ENCODE results near the gene ITPRID1.

Gene ITPRID1

DNA sequence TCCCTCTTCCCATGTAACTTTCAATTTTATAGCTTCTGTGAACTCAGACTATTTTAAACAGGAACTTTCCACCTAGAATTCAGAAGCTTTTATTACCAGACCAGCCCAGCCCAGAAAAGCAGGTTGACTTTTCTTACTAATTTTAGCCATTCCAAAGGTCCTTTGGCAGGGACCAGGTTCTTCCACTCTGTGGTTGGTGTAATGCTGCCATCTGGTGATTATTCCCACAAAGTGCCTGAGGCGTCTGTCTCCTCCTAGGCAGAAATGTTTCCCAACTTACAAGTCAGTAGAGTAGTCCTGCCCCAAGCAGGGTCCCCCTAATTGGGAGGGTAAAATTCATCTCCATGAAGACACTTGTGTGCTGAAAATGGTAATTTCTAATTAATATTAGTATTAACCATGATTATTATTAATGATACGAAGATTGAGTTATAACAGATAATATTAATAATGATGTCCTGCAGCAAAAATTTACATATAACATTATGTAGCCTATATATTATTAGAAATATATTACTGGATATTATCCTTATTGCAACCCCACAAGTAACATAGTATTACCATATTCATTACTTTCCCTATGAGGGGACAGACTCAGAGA is 120.1 kb downstream of the ITPRID1 start:
- no peak for DNase-seq (ENCODE audit: low read depth in 2 of 2)

DNA sequence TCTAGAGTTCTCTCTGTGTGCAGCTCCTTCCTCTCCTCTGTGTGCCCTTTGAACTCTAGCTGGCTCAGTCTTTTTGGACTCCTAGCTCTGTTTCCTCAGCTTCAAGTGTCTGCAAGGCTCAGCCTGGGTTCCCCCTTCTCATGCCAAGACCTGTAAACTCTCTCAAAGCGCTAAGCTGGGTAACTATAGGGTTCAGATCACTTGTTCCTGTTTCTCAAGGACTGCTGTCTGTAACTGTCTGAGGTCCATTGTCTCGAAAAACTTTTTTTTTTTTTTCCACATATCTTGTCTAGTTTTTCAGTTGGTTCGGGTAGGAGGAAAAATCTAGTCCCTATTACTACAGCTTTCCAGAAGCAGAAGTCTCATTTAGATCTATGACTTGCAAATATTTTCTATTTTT is 126.5 kb downstream of the ITPRID1 start:
- DNase-seq (ENCODE audit: low read depth in 2 of 2) = no peak

DNA sequence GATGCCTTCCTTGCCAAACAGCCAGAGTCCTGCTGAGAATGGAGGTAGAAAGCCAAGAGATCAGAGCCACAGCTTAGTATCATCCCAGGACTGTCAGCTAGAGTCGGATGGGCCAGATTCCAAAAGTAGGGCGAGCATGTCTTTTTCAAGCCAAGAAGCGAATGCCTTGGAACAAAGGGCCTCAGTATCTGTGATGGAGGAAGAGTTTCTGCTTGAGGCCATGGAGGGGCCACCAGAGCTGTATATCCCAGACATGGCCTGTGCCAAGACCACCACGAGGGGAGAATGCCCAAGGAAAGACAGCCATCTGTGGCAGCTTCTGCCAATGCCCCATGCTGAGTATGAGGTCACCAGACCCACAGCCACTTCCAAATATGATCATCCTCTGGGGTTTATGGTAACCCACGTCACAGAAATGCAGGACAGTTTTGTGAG is 128.8 kb downstream of the ITPRID1 start:
- no peak for DNase-seq (ENCODE audit: low read depth in 2 of 2)

DNA sequence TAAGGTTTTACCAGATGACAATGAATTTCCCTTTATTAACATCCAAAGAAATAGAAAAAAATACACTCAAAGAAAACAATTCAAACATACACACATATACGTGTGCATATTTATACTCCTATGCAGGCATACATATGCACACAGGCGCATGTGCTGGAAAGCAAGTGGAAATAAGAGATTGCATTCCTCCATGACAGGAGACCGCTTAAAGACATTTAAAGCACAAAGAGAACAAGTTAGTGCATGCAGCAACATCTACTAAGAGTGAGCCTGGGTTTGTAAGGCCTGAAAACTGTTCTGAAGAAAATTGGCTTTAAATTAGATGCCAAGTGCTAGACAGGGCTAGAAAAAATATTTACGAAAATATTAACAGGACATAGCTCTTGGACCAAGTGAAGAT is 133.1 kb downstream of the ITPRID1 start:
- DNase-seq (ENCODE audit: low read depth in 2 of 2) = no peak

DNA sequence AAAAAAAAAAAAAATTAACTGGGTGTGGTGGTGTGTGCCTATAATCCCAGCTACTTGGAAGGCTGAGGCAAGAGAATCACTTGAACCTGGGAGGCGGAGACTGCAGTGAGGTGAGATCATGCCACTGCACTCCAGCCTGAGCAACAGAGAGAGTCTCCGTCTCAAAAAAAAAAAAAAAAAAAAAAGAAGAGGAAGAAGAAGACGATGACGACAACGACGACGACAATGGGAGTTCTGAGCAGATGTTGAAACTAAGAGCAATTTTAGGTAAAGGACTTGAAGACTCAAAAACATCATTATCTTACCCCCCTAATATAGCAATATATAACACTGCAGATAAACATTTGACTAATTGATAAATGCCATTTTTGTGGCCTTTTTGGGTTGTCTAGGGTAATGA is 133.6 kb downstream of the ITPRID1 start:
- DNase-seq (ENCODE audit: low read depth in 2 of 2) = no peak

DNA sequence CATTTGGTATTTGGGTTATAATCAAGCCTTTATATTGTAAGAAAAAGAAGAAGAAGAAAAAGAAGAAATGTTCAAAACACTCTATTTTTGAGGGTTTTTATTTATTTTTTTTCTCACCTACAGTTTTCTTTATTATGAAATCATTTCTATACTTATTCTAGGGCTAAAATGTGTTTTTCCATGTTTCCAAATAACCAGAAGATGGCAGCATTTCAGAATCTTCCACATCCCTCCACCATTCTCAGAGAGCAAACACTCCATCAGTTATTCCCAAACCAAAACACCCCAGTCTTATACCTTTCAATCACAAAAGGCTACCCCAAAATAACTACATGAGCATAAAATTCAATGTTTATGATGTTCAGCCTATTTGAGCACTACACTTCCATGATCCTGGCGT is 134.4 kb downstream of the ITPRID1 start:
- no peak for DNase-seq (ENCODE audit: low read depth in 2 of 2)

DNA sequence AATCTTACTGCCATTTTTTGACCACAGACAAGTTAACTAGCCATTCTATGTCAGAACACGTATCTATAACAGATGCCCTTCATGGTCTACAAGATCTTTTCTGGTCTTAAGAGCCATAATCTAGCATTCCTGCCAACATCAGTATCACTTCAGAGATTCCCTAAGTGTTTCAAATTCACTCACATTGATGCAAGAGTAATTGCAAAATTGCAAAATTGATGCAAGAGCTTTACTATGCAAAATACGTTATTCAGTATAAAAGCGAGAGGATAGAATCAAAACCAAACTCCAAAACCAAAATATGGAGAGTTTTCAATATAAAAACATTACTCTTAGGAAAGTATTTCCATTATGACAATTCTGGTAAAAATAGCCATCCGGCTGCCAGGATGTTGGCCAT is 135.0 kb downstream of the ITPRID1 start:
- no peak for DNase-seq (ENCODE audit: low read depth in 2 of 2)

DNA sequence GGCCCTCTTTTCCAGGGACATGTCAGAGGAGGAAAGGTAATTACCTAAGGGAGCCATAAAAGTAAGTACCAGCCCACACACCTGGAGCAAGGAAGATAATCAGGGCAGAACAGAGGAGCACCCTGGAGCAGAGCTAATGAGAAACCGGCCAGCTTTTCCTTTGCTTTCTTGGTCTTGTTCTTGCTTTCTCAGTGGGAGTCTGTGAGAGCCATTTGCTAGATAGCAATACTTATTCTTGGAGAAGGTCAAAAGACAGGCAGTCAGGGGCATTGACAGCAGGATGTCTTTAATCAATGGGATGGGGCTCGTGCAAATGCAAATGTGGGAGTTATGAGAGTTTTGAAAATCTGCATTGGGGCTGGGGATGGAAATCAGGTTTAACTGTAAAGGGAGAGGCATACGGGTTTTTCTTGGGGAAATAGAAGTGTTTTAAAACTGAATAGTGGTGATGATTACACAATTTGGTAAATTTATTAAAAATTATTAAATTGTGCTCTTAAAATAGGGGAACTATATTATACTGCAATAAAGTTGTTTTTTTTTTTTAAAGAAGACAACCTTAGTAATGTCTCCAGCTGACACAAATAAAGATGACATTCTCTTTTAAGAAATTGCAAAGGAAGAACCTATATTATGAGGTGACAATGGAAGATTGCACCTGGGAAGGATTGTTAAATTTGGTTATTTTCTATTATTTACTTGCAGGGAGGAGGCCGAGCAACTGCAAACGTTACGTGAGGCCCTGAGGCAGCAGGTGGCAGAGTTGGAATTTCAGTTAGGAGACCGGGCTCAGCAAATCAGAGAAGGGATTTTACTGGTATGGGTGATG is 137.6 kb downstream of the ITPRID1 start:
- DNase-seq (ENCODE audit: low read depth in 2 of 2) = no peak

DNA sequence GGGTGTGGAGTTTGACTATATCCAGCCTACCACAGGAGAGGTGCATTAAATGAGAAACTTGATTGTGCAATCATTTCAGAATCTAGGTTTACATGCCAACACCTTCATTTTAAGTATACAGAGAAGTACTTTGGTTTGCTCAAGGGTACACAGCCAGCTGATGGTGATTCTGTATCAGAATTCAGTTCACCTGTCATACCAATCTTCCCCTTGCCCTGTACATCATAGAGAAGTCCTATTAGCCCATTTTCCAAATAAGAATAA is 138.1 kb downstream of the ITPRID1 start:
- DNase-seq (ENCODE audit: low read depth in 2 of 2) = no peak

DNA sequence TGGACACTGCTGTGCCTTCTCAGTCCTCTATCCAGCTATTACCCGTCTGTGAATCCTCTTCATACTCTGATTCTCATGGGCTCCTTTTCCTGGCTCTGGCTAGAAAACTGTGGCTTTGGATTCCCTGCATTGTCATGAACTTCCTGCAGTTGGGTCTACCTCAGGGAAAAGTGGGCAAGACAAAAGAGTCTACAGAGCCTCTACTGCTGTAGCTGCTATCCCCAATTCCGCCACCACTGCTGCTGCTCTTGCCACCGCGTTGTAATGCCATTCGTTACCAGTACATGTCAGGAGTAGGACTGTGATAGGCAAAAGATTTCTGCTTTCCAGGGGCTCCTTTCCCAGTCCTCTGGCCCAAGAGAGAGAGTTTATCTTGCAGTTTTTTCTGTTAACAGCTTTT is 149.2 kb downstream of the ITPRID1 start:
- DNase-seq (ENCODE audit: low read depth in 2 of 2) = no peak

DNA sequence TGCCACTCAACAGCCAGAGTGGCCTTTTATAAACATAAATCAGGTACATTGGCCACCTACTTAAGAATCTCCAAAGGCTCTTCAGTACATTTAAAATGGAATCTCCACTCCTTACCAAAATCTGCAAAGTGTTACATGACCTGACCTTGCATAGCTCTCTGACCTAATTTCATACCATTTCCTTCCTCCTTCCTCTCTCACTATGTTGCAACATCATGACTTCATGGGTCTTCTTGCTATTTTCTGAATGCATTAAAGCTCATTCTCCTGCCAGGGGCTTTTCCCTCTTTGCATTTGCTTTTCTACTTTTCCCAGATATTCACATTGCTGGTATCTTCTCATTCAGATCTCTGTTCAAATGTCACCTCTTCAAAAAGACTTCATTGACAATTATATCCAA is 151.0 kb downstream of the ITPRID1 start:
- no peak for DNase-seq (ENCODE audit: low read depth in 2 of 2)

DNA sequence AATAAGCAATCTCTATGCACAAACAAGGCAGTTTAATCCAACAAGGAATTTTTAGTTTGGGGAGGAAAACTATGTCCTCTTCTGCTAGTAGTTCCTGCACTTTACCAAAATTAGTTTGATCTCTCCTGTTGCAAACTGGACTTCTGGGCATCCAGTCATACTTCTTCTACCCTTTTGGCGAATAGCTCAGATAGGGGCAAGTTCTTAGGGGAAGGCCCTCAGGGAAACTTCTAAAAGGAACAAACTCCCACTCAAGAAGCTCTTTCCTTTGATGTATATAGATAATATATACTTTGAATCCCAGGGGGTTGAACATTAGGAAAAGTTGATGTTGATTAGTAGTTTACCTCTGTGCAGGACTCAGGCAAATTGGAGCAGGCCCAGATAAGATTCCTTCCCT is 151.7 kb downstream of the ITPRID1 start:
- DNase-seq (ENCODE audit: low read depth in 2 of 2) = no peak

DNA sequence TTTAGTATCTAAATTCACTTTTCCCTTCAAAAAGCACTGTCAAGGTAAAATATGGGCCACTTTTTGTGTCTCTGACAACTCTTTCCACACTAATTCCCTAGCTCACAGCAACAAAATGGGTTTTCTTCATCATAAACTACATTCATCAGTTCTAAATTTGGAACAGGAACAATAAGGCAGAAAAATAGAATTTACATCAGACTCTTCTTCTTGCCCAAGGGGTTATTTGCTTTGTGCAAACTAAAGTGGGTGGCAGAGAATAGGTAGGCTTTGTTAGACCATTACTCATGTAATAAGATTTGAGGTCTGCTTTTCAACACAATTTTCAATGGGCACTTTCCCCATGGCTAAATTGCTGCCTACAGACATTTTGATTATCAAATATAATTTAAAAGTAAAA is 155.6 kb downstream of the ITPRID1 start:
- DNase-seq (ENCODE audit: low read depth in 2 of 2) = no peak

DNA sequence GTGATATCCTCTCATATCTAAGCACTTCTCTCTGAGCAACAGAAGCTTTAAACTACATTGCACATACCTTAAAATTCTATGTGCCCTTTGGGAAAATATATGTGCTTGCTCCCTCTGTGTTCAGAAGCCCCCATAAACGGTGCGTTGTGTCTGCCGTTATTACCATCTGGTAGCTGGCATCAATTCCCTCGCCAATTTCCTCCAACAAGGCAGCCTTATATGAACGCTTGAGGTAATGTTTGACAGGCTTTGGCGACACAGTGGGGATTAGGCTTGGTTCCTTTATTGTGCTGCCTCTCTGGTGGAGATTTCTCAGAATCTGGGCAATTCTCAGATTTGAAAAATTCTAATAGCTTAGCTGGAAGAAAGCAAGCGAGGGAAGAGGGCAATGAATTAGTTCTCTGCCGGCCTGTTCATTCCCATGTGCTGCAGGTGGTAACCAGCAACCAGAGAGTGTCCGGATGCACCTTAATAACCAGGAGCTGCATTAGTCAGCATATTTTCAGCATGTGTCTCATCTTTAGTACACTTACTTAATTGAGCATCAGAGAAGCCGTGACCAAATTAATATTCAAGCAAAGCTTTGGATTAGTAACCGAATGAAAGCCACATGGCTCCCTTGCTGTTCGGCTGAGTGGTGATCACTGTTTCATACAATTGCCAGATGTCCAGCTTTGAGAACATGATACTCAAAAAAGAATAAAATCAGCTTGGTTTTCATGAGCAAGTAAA is 165.8 kb downstream of the ITPRID1 start:
- no peak for DNase-seq (ENCODE audit: low read depth in 2 of 2)

DNA sequence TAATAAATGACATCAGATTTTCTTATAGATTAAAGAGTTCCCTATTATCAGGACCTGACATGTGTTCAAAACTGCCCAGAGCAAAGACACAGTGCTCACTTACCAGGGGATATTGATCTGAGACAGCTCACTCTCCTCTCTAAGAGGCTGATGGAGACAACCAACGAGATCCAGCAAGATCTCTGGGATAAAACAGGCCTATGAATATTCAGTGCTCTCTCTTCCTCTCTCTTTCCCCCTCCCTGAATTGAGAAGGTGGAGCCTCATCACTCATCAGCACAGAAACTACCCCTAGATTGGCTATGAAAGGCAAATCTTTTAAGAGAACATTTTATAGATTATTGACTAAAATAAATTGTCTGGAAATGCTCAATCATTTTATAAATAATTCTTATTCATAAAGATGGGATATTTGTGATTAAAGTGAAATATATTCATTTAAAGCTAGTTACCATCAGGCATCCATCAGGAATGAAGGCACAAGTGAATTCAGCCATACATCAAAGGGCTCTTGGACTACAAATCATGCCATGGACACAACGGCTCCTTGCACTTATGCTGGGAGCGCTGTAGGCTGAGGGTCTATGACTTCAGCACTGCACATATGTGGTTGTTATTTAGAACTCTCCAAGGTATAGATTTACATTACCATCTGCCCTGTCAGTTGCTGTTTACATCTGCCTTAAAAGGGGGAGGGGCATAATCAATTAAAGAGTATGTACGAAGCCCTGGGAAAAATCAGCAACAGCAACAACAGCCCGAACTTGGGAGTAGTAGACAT is 169.7 kb downstream of the ITPRID1 start:
- DNase-seq (ENCODE audit: low read depth in 2 of 2) = no peak

DNA sequence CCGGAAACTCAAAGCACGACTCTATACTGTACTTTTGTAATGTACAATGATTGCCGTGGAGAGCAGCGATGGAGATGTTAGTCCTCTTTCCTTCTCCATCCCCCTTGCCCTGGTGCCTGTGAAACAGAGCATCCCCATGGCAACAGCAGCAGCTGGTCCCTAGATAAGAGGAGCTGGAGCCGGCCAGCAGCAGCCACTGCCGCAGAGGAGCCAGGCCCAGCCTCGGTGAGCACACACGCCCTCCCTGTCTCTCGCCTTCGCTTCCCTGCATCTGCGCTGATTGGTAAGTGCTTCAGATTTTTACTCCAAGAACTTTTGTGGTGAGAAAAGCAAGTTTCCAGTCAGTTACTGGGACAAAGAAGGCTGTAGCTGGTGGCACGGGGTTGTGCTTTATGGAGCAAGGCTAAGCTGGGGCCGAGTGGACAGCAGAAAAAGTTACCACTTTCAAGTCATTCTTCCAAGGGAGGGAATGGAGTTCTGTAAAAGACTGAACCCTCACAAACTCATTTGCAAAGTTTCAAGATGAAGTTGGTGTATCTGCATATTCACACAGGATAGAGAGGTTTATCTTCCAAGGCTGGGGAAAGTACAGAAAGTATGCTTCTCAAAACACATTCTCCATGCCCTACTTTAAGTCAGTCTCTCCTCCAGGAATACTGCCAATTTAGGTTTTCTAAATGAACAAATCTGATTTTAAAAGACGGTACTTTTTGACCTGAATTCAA is 173.3 kb downstream of the ITPRID1 start, which contains the start of gene PPP1R17:
TSS of gene PPP1R17 (plus strand) at position 192 of the 725 bp plus-strand sequence. CDS start 5,227 bp downstream, outside the sequence.
- DNase-seq (ENCODE audit: low read depth in 2 of 2) = no peak

DNA sequence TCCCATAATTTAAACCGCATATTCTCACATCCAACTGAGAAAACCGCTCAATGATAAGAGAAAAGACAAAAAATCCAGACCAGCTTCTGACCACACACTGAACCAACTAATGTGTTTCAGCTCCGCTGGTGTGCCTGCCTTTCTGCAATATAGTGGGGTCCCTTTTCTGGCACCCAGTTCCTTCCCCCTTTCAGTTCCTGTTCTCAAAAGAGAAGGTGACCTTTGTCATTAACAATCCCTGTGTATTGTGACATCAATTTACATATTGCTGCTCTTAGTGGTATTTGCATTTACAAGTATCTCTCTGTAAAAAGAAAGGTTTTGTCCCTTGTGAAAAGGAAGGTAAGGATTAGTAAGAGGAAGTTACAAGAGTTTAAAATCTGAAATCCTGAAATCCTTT is 174.5 kb downstream of the ITPRID1 start:
- DNase-seq (ENCODE audit: low read depth in 2 of 2) = no peak

DNA sequence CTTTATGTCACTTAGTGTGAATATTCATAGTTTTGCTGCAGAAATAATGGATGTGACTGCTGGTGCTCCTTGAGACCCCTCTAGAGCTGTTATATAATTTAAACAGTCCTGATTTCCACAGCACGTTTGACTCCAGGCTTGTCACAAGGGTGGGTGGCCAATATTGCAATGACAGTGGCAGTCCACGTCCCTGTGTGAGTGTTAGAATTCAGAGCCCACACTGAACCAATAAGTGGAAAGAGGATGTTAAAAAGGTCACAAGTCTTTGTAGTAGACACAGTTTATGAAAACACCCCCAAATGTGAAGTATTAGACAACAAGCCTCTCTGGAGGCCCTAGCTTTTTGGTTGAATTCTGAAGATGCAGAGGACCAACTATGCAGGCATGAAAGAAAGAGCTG is 175.1 kb downstream of the ITPRID1 start:
- DNase-seq (ENCODE audit: low read depth in 2 of 2) = no peak

DNA sequence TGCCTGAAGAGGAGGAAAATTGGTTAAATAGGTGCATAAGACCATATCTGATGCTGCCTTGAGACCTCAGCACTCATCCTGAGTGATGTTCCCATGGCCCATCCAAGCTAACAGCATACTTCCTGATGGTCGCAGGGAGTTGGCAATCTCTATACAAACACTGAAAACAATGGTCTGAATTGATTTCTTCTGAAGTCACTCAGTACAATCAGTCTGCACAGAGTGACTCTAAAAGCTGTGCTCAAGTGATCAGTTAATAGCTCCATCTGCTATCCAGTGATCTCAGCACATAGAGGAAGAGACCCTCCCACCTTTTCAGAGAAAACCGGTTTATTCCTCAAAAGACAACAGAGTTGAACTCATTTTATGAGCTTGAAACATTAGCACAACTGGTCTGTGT is 177.0 kb downstream of the ITPRID1 start:
- DNase-seq (ENCODE audit: low read depth in 2 of 2) = no peak

DNA sequence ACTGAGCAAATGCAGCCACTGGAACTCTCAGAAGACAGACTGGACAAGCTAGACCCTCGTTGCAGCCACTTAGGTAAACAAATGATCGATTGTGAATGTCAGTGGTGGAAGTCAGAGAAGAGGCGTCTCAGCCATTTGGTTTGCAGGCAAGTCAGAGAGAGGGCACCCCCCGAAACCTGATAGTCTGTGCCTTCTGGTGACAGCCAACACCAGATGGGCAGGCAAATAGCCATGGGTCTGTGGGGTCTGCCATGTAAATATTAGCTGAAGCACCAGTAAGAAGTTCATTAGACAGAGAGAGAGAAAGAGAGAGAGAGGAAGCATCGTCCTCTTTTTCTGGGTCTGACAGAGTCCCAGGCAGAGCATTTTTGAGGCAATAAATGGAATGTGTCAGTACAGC is 178.6 kb downstream of the ITPRID1 start:
- no peak for DNase-seq (ENCODE audit: low read depth in 2 of 2)

DNA sequence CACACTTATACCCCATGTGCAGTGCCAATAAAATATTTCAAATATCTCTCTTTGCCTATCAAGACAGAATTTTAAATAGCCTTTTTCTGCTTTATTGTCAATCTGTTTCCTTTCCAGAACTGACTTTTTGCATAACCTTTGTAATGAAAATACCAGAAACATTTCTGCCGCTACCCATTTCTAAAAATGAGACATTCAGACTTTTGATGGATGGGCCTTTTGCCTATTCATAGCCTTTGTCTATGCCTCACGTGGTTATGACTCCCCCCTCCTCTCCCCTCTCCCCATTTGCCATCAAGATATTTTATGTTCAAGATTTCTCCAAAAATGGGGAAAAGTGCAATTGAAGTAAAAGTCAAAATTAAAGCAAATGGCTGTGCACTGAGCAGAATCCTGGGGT is 179.0 kb downstream of the ITPRID1 start:
- no peak for DNase-seq (ENCODE audit: low read depth in 2 of 2)
